Gastrocnemius medialis (tissue), 4 donors: ENCODE measurements around the gene CD7. TPM values are rescaled to one million over a fixed set of nuclear protein-coding genes. Genes with fewer than 3 reads are reported as not detected.

Experiments
- ATAC-seq, 2 donors: fragments of 150-250 bp; one replicate each; pipeline ENCODE4 v1.9.1; 2016
- DNase-seq, 2 donors: peaks; one replicate each; pipeline ENCODE4 v3.0.0-alpha.2; 2019
- H3K27ac ChIP-seq, 4 donors: fragments of 200-600 bp; sonication (generic); 1 replicate in 1 of 4; 2 replicates in 3 of 4; pipeline ENCODE4 v1.5.1; 2016 to 2018; ENCODE audit warnings: mild to moderate bottlenecking in 2 of 4, moderate library complexity in 1 of 4
- H3K27me3 ChIP-seq, 3 donors: fragments of 200-600 bp; sonication (generic) in 2 of 3; 1 replicate in 1 of 3; 2 replicates in 2 of 3; pipeline versions ENCODE4 v1.5.1 to v1.6.0; 2016 to 2019; ENCODE audit warnings: mild to moderate bottlenecking in 1 of 3, moderate library complexity in 1 of 3
- H3K36me3 ChIP-seq, 2 donors: fragments of 200-600 bp; sonication (generic) in 1 of 2; one replicate each; pipeline ENCODE4 v1.5.1; 2017 to 2018
- H3K4me1 ChIP-seq, 2 donors: fragments of 200-600 bp; sonication (generic) in 1 of 2; one replicate each; pipeline ENCODE4 v1.5.1; 2016 to 2017; ENCODE audit warnings: mild to moderate bottlenecking in 2 of 2
- H3K4me3 ChIP-seq, 4 donors: fragments of 200-600 bp; sonication (generic) in 3 of 4; 1 replicate in 1 of 4; 2 replicates in 3 of 4; pipeline ENCODE4 v1.5.1; 2016 to 2019; ENCODE audit warnings: mild to moderate bottlenecking in 2 of 4
- H3K9me3 ChIP-seq, 3 donors: fragments of 200-600 bp; sonication (generic) in 2 of 3; 1 replicate in 1 of 3; 2 replicates in 2 of 3; pipeline ENCODE4 v1.5.1; 2016 to 2019
- POLR2A ChIP-seq, 2 donors: fragments of 450-650 bp; IDR thresholded peaks; one replicate each; pipeline ENCODE4 v1.6.1; 2017; ENCODE audit warnings: antibody characterized with exemption in 2 of 2, mild to moderate bottlenecking in 2 of 2, moderate library complexity in 2 of 2
- in situ Hi-C, 4 donors: fragments of 200-750 bp; cut with MboI; loops; one replicate each; pipeline versions ENCODE4 v1.15.0 to v1.8.0; 2017; ENCODE audit warnings: low sequenced_read_pairs in 4 of 4
- intact Hi-C: fragments of 100-400 bp; cut with DNase I; formaldehyde crosslinking; loops from one replicate; pipeline ENCODE4 v1.15.1; 2023; ENCODE audit warnings: low total_unique reads
- total RNA-seq, 4 donors: library from RNA; depleted of rRNA; stranded (reverse); fragments of >200 nt; gene quantifications; one replicate each; pipeline versions ENCODE4 v1.1.0 to v1.2.3, GENCODE V29; 2016
- TF ChIP-seq, protein P1 (sequence below), 5 experiments: fragments of 450-650 bp in 3 of 5; fragments of 200-600 bp in 2 of 5; sonication (generic) in 2 of 5; IDR thresholded peaks in 4 of 5; conservative IDR thresholded peaks in 1 of 5; 1 replicate in 4 of 5; 2 replicates in 1 of 5; pipeline ENCODE4 v1.5.1; 2016 to 2019; ENCODE audit warnings: antibody characterized with exemption in 5 of 5, mild to moderate bottlenecking in 3 of 5, moderate library complexity in 3 of 5

The CD7 gene
- total RNA-seq, 4 donors from 2014 or later: 1.7 TPM; not detected in 3

DNA sequence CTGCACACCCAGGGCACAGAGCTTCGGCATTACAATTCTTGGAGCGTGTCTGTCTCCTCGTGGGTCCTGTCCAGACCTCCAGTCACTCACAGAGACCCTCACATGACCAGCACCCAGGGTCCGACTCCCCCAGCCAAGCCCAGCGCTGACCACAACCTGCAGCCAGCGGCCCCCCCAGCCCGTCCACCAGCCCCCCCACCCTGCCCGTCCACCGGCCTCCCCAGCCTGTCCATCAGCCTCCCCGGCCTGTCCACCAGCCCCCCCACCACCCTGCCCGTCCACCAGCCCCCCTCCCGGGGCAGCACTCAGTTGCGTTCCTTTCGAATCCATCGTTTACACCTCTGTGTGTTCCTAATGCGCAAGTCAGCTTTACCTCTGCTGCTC, 10.3 kb upstream of the CD7 start:
- no peak for ATAC-seq
- Histone ChIP-seq H3K27ac (no peak overlapping the region), H3K27me3 (peaks cover 21 to 39% (median 31%) of the 10 kb centered on the region in 3 donors), H3K4me1 (peaks cover 0 to 6% of the 10 kb centered on the region in 2 donors), H3K36me3 (no peaks in the 10 kb centered on the region), H3K9me3 (no peaks in the 10 kb centered on the region), H3K4me3 (no peak overlapping the region)
- DNase-seq: no peak
- in situ Hi-C loops (loop anchor here in 3 of 4 donors (10.0 kb wide), 1 partner anchor 123 kb away; no protein-coding TSS in a partner anchor), intact Hi-C loops (no loop called here)
- TF ChIP-seq, protein P1, sequence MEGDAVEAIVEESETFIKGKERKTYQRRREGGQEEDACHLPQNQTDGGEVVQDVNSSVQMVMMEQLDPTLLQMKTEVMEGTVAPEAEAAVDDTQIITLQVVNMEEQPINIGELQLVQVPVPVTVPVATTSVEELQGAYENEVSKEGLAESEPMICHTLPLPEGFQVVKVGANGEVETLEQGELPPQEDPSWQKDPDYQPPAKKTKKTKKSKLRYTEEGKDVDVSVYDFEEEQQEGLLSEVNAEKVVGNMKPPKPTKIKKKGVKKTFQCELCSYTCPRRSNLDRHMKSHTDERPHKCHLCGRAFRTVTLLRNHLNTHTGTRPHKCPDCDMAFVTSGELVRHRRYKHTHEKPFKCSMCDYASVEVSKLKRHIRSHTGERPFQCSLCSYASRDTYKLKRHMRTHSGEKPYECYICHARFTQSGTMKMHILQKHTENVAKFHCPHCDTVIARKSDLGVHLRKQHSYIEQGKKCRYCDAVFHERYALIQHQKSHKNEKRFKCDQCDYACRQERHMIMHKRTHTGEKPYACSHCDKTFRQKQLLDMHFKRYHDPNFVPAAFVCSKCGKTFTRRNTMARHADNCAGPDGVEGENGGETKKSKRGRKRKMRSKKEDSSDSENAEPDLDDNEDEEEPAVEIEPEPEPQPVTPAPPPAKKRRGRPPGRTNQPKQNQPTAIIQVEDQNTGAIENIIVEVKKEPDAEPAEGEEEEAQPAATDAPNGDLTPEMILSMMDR (IDR thresholded peaks at IDR 0.05 in 4 of 5, conservative IDR thresholded peaks at IDR 0.05 in 1 of 5): no peak
- no peak for TF ChIP-seq POLR2A (IDR thresholded peaks at IDR 0.05)

DNA sequence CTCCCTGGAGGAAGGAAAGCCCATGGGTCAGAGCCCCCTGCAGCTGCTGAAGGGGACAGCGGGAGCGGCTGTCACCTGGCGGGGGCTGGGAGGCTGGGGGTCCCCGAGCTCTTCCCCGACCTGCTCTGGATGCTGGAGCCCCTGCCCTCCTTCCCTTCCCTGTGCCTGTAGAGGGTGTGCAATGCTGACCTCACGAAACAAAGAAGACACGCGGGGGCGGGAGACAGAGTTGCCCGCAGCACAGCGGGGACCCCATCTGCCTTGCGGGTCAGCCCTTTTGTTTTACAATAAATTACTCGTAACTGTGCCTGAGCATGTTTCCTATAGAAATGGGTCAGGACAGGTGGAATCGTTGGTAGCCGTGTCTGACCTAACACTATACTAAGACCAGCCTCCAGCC, 9.9 kb upstream of the CD7 start:
- intact Hi-C loops (no loop called here), in situ Hi-C loops (loop anchor here in 3 of 4 donors (10.0 kb wide), 1 partner anchor 122 kb away; no protein-coding TSS in a partner anchor)
- Histone ChIP-seq H3K4me3 (no peak overlapping the region), H3K4me1 (peaks cover 0 to 6% of the 10 kb centered on the region in 2 donors), H3K9me3 (no peaks in the 10 kb centered on the region), H3K27ac (no peak overlapping the region), H3K27me3 (peaks cover 16 to 35% (median 27%) of the 10 kb centered on the region in 3 donors), H3K36me3 (no peaks in the 10 kb centered on the region)
- ATAC-seq (no peak), DNase-seq (no peak)
- TF ChIP-seq POLR2A (IDR thresholded peaks at IDR 0.05): no peak
- TF ChIP-seq, protein P1 (IDR thresholded peaks at IDR 0.05 in 4 of 5, conservative IDR thresholded peaks at IDR 0.05 in 1 of 5): no peak

DNA sequence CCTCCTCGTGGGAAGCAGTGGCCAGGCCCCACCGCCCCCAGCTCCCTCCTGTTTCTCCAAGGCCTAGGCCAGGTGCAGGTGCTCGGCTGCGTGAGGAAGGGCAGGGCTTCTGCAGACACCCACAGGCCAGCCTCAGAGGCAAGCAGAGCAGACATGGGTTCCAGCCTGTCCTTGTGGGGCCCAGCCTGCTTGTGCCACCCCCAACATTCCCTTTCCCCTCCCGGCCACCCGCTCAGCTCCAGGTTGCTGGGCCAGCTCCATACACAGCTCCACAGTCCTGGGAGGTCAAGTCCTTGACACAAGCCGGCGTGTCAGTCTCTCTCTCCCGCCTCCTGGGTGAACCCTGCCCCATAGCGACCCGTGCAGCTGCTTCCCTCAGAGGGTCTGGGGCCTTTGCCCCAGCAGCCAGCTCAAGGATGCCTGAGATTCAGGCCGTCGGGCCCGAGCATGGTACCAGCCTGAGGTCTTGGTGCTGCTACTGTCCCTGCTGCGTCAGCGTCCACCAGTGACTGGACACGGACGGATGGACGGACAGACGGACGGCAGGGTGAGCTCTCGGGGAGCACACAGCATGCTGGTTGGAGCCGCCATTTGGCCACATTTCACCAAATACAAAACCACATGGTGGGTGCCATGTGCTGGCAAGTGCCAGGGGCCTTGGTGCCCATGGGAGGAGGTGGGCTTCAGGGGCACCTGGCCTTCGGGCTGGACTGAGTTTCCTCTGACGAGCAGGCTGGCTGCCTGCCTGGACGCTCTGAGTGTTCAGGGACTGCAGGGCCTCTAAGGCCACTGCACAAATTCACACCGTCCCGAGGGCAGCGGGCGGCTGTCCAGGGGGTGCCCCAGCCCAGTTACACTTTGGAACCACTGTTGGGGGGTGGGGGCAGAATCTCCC, 8.1 kb upstream of the CD7 start:
- Histone ChIP-seq H3K9me3 (no peaks in the 10 kb centered on the region), H3K4me3 (no peak overlapping the region), H3K27ac (no peak overlapping the region), H3K4me1 (peaks cover 0 to 6% of the 10 kb centered on the region in 2 donors), H3K36me3 (no peaks in the 10 kb centered on the region), H3K27me3 (peaks cover 10 to 17% (median 14%) of the 10 kb centered on the region in 3 donors)
- DNase-seq (no peak), ATAC-seq (no peak)
- intact Hi-C loops (no loop called here), in situ Hi-C loops (loop anchor here in 3 of 4 donors (10.0 kb wide), 1 partner anchor 121 kb away; no protein-coding TSS in a partner anchor)
- TF ChIP-seq POLR2A (IDR thresholded peaks at IDR 0.05): no peak
- TF ChIP-seq, protein P1 (IDR thresholded peaks at IDR 0.05 in 4 of 5, conservative IDR thresholded peaks at IDR 0.05 in 1 of 5): no peak

DNA sequence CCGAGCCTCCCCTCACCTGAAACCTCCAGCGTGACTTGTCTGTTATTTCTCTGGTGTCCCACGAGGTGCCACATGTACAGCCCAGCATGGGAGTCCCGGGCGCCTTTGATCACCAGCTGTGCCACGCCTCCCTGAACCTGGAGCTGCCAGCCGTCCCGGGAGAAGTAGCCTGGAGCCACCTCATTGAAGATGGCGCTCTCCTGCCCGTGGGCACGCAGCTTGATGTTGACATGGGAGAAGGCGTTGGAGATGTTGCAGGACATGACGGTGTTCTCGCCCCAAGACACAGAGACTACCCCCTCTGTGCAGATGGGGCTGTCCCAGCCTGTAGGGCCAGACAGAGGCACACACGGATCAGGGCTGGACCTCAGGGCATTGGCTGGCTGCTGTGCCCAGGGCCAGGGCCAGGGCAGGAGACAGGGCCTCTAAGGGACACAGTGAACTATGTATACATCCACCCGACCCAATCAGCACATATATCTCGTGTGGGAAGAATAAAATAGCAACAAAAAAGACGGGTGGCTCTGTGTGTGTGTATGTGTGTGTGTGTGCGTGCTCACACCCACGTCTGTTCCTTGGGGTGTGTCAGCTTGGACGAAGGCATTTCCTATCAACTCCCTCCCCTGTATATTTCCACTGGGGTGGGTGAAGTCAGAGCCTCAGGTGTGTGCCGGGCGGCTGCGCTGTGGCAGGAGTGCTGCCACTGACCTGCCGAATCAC, 7.3 kb upstream of the CD7 start:
- TF ChIP-seq, protein P1 (IDR thresholded peaks at IDR 0.05 in 4 of 5, conservative IDR thresholded peaks at IDR 0.05 in 1 of 5): no peak
- no peak for TF ChIP-seq POLR2A (IDR thresholded peaks at IDR 0.05)
- intact Hi-C loops: no loop called here
- DNase-seq: no peak

More for the DNA sequence above, 7.3 kb upstream of the CD7 start:
- Histone ChIP-seq H3K36me3 (no peaks in the 10 kb centered on the region), H3K9me3 (no peaks in the 10 kb centered on the region), H3K27ac (no peak overlapping the region), H3K4me1 (peaks cover 0 to under 1% of the 10 kb centered on the region in 2 donors), H3K27me3 (peaks cover 2 to 9% (median 6%) of the 10 kb centered on the region in 3 donors), H3K4me3 (no peak overlapping the region)
- in situ Hi-C loops: loop anchor here in 3 of 4 donors (10.0 kb wide), 1 partner anchor 120 kb away; no protein-coding TSS in a partner anchor
- no peak for ATAC-seq
